ENCODE data around the gene ZSCAN16. TPM values are rescaled to one million over a fixed set of nuclear protein-coding genes. Genes with fewer than 3 reads are reported as not detected.

The ZSCAN16 gene
- total and polyA plus RNA-seq, 2 of the 13 experiments (the other 11 are each of a cell fraction or from before 2014, with no cell fraction given): 5.7 to 12.7 TPM

- BruUV-seq (replicated peaks): TSS peak; percentile 94
- WGBS (ENCODE audit: low lambda C conversion rate): 22% methylated on average over 5 of the region's 5 CpGs
- Histone ChIP-seq H4K20me1 (ENCODE audit: insufficient read depth, low read length) (no peaks in the 10 kb centered on the region), H3K4me1 (ENCODE audit: insufficient read depth, low read length) (peaks cover 15% of the 10 kb centered on the region), H3K4me3 (replicated peaks in 1 of 3; ENCODE audit: insufficient read depth in 1 of 3, low read depth in 2 of 3, low read length in 3 of 3) (peak overlapping the region; percentile 62 to 84 (median 71)), H3K27me3 (ENCODE audit: control insufficient read depth in 1 of 2, insufficient read depth in 2 of 2, low read length in 2 of 2) (no peaks in the 10 kb centered on the region; a peak in 1 of 5 replicates), H3K79me2 (ENCODE audit: insufficient read depth, low read length) (no peaks in the 10 kb centered on the region), H3K9me3 (ENCODE audit: low read length) (no peaks in the 10 kb centered on the region), H3K27ac (ENCODE audit: extremely low read length, insufficient read depth, low read length) (no peak overlapping the region), H3K36me3 (replicated peaks in 1 of 2; ENCODE audit: control insufficient read depth in 1 of 2, insufficient read depth in 2 of 2, low read length in 2 of 2) (no peaks in the 10 kb centered on the region), H2AFZ (ENCODE audit: low read length) (peak overlapping the region; percentile 90), H3K9ac (ENCODE audit: insufficient read depth, low read depth, low read length) (peak overlapping the region; percentile 72), H3K4me2 (ENCODE audit: low read depth, low read length) (peak overlapping the region; percentile 93)
- peak; percentile 21 for FAIRE-seq
- ChIA-PET CTCF (ENCODE audit: low intra/inter-chr PET ratio, low total read pairs) (interaction anchor here (1.1 kb wide), 1 partner anchor 250 kb away, joined by 5 read pairs; no protein-coding TSS in a partner anchor), POLR2A (interaction anchor here (0.6 to 2.2 kb wide), 16 partner anchors 11 to 281 kb away, joined by 3 to 26 read pairs (median 6); partner anchors contain the start of genes ZKSCAN4, ZKSCAN8, ZNF165 and ZSCAN16)
- TF ChIP-seq ATF2 (CRISPR knock-in tag; IDR thresholded peaks at IDR 0.05) (peak; percentile 4; the same call in 1 of the 2 replicates), PREB (CRISPR knock-in tag; IDR thresholded peaks at IDR 0.05) (no peak), TFAP4 (IDR thresholded peaks at IDR 0.05; ENCODE audit: borderline replicate concordance, low read depth) (no peak), HINFP (CRISPR knock-in tag; IDR thresholded peaks at IDR 0.05; ENCODE audit: low read depth) (no peak), ZNF451 (CRISPR knock-in tag; IDR thresholded peaks at IDR 0.05) (no peak), NAIF1 (CRISPR knock-in tag; IDR thresholded peaks at IDR 0.05; ENCODE audit: borderline replicate concordance) (0 out of 2 replicates have a peak, but pooled peaks have one; percentile 54), MATR3 (CRISPR knock-in tag; IDR thresholded peaks at IDR 0.05) (no peak), ZNF430 (CRISPR knock-in tag; IDR thresholded peaks at IDR 0.05) (0 out of 2 replicates have a peak, but pooled peaks have one; percentile 4), STAG1 (CRISPR knock-in tag; IDR thresholded peaks at IDR 0.05) (0 out of 2 replicates have a peak, but pooled peaks have one; percentile 4), CEBPG (CRISPR knock-in tag; IDR thresholded peaks at IDR 0.05) (peak; percentile 54; the same call in 1 of the 2 replicates), SMYD3 (CRISPR knock-in tag; IDR thresholded peaks at IDR 0.05) (no peak)
- intact Hi-C loops (cut with micrococcal nuclease; ENCODE audit: unreplicated experiment): loop anchor here (2.0 kb wide), 1 partner anchor 32 kb away; no protein-coding TSS in a partner anchor
- ATAC-seq: peak; percentile 15
- DNase-seq (ENCODE audit: low spot score): no peak
- in situ Hi-C loops (cut with HindIII; ENCODE audit: extremely low pct_ligation_motif_present, low pct_unique_long_range_greater_than_20kb): no loop called here
Observed at GRCh38 chr6:28105245-28105639, 19.2 kb upstream of the ZSCAN16 start.
